Upper lobe of left lung (tissue), 6 donors: ENCODE data around the gene HSPB1. TPM values are rescaled to one million over a fixed set of nuclear protein-coding genes. Genes with fewer than 3 reads are reported as not detected.
A peak's percentile ranks its signal among the peaks of the same experiment; 100 is the strongest.

ENCODE experiments used
- ATAC-seq, 2 donors: fragments of 200-7000 bp; cut with Tn5 transposase; one replicate each; pipeline ENCODE4 v1.9.1; 2022; ENCODE audit warnings: mild to moderate bottlenecking in 2 of 2, moderate library complexity in 2 of 2; ENCODE audit not compliant: low FRiP score in 2 of 2
- DNase-seq, 2 donors: peaks; one replicate each; pipeline ENCODE4 v3.0.0-alpha.2; 2019 to 2020
- H3K27ac ChIP-seq, 4 donors: fragments of 200-600 bp; sonication (generic); one replicate each; pipeline ENCODE4 v1.5.1; 2016 to 2019
- H3K27me3 ChIP-seq, 4 donors: fragments of 200-600 bp; sonication (generic); one replicate each; pipeline ENCODE4 v1.5.1; 2017 to 2019
- H3K36me3 ChIP-seq, 4 donors: fragments of 200-600 bp; sonication (generic); one replicate each; pipeline ENCODE4 v1.5.1; 2016 to 2019
- H3K4me1 ChIP-seq, 4 donors: fragments of 200-600 bp; sonication (generic); one replicate each; pipeline ENCODE4 v1.5.1; 2018 to 2019
- H3K4me3 ChIP-seq, 4 donors: fragments of 200-600 bp; sonication (generic); one replicate each; pipeline ENCODE4 v1.5.1; 2017 to 2019; ENCODE audit warnings: mild to moderate bottlenecking in 2 of 4, moderate library complexity in 1 of 4
- H3K9me3 ChIP-seq, 4 donors: fragments of 200-600 bp; sonication (generic); one replicate each; pipeline ENCODE4 v1.5.1; 2018 to 2019
- EP300 ChIP-seq, 4 donors: sonication (generic); formaldehyde crosslinking; IDR thresholded peaks; one replicate each; pipeline ENCODE4 v1.5.1; 2017; ENCODE audit warnings: antibody characterized with exemption in 4 of 4, control low read depth in 2 of 4
- POLR2A ChIP-seq, 4 donors: fragments of 450-650 bp; IDR thresholded peaks; one replicate each; pipeline ENCODE4 v1.5.1; 2016 to 2017; ENCODE audit warnings: antibody characterized with exemption in 4 of 4, mild to moderate bottlenecking in 2 of 4
- POLR2AphosphoS5 ChIP-seq, 2 donors: sonication (generic); formaldehyde crosslinking; IDR thresholded peaks; one replicate each; pipeline ENCODE4 v1.5.1; 2017; ENCODE audit warnings: antibody characterized with exemption in 2 of 2
- WGBS, 2 donors: methylation state at CpG; one replicate each; pipeline ENCODE4 v1.1.5; 2017 to 2018; 5-methylcytosine and 5-hydroxymethylcytosine counted together
- total RNA-seq, 6 donors: library from RNA; depleted of rRNA in 4 of 6; stranded (reverse); fragments of >200 nt in 4 of 6; gene quantifications; one replicate each; pipeline versions ENCODE4 v1.1.0 to v1.2.1, GENCODE V29; 2016 to 2021
- TF ChIP-seq, protein P1 (sequence below), 6 experiments: fragments of 450-650 bp in 4 of 6; fragments of 200-600 bp in 2 of 6; sonication (generic) in 2 of 6; IDR thresholded peaks; one replicate each; pipeline ENCODE4 v1.5.1; 2016 to 2019; ENCODE audit warnings: antibody characterized with exemption in 6 of 6
- donor health status: DM: no; HTN: no; CAD: no; lungs with moderate emphysema.
- donor health status: DM: no; HTN: yes; CAD: no; lungs with severe emphysema.

HSPB1 gene
- total RNA-seq = 100 to 1,000 TPM; 164 to 703 (median 300) TPM

- 2% methylated on average over 48 of the region's 75 CpGs; no CpG with 5 or more reads in 1 of the 2 donors for WGBS, 2 donors
- Histone ChIP-seq H3K4me3 (peak within 1 kb of the TSS; percentile 52 to 93 (median 90)), H3K36me3 (peaks cover 0 to 4% (median 0%) of the 10 kb centered on the region in 4 donors), H3K27me3 (no peaks in the 10 kb centered on the region), H3K4me1 (peaks cover 28 to 55% (median 35%) of the 10 kb centered on the region in 4 donors), H3K27ac (peak within 1 kb of the TSS; percentile 92 to 98 (median 96)), H3K9me3 (no peaks in the 10 kb centered on the region)
- peak; percentile 95 to 97 for DNase-seq
- ATAC-seq = peak; percentile 91 to 92
- TF ChIP-seq POLR2AphosphoS5 (IDR thresholded peaks at IDR 0.05) (peak; percentile 86 to 97), POLR2A (IDR thresholded peaks at IDR 0.05) (peak in 3 of 4 donors; percentile 94 to 96 (median 96)), EP300 (IDR thresholded peaks at IDR 0.05) (peak in 1 of 4 donors; percentile 73)
- TF ChIP-seq, protein P1, sequence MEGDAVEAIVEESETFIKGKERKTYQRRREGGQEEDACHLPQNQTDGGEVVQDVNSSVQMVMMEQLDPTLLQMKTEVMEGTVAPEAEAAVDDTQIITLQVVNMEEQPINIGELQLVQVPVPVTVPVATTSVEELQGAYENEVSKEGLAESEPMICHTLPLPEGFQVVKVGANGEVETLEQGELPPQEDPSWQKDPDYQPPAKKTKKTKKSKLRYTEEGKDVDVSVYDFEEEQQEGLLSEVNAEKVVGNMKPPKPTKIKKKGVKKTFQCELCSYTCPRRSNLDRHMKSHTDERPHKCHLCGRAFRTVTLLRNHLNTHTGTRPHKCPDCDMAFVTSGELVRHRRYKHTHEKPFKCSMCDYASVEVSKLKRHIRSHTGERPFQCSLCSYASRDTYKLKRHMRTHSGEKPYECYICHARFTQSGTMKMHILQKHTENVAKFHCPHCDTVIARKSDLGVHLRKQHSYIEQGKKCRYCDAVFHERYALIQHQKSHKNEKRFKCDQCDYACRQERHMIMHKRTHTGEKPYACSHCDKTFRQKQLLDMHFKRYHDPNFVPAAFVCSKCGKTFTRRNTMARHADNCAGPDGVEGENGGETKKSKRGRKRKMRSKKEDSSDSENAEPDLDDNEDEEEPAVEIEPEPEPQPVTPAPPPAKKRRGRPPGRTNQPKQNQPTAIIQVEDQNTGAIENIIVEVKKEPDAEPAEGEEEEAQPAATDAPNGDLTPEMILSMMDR (IDR thresholded peaks at IDR 0.05) = peak in 1 of 6 experiments; percentile 5
Measured at GRCh38 chr7:76302347-76303201, at the start of gene HSPB1. Gene HSPB1 (plus strand): TSS chr7:76302673. CDS start chr7:76302713, 40 bp downstream.

DNA sequence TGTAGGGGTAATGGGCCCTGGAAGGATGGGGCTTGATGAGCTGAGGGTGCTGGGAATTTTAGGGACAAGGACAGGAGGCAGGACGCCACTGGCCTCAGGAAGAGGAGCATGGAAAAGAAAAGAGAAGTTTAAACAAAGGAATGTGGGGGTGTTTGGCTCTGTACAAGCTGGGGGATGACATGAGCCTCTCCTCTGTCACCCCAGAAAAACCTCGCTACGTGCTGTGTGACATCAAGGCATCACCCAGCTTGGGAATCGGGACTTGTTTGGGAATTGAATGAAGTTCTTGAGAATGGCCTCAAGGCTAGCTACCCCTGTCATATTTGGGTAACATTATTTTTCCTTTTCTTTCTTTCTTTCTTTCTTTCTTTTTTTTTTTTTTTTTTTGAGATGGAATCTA is 47.7 kb upstream of the HSPB1 start:
- Histone ChIP-seq H3K36me3 (no peaks in the 10 kb centered on the region), H3K4me1 (peaks cover 2 to 3% (median 3%) of the 10 kb centered on the region in 4 donors), H3K9me3 (no peaks in the 10 kb centered on the region), H3K27me3 (peaks cover 0 to 6% (median 2%) of the 10 kb centered on the region in 4 donors), H3K27ac (no peak overlapping the region), H3K4me3 (no peak overlapping the region)
- DNase-seq = no peak
- ATAC-seq = no peak
- TF ChIP-seq, protein P1 (IDR thresholded peaks at IDR 0.05) = no peak
- TF ChIP-seq POLR2A (IDR thresholded peaks at IDR 0.05) = no peak
- TF ChIP-seq EP300 (IDR thresholded peaks at IDR 0.05) = no peak
- TF ChIP-seq POLR2AphosphoS5 (IDR thresholded peaks at IDR 0.05) = no peak
- WGBS, 2 donors = 77 to 78% methylated on average over 4 of the region's 4 CpGs

GRCh38 chr7:76257973-76258372 is 44.5 kb upstream of the HSPB1 start:
- ATAC-seq = no peak
- no peak for DNase-seq
- H3K4me3 ChIP-seq = no peak overlapping the region
- WGBS, 2 donors = 26 to 41% methylated on average over 8 of the region's 8 CpGs
- H3K27me3 ChIP-seq = peaks cover 0 to 14% (median 4%) of the 10 kb centered on the region in 4 donors
- H3K4me1 ChIP-seq = peaks cover 6 to 12% (median 9%) of the 10 kb centered on the region in 4 donors
- TF ChIP-seq POLR2A (IDR thresholded peaks at IDR 0.05) = no peak
- TF ChIP-seq, protein P1 (IDR thresholded peaks at IDR 0.05) = no peak
- no peak for TF ChIP-seq EP300 (IDR thresholded peaks at IDR 0.05)
- TF ChIP-seq POLR2AphosphoS5 (IDR thresholded peaks at IDR 0.05) = no peak
- no peaks in the 10 kb centered on the region for H3K9me3 ChIP-seq
- no peak overlapping the region for H3K27ac ChIP-seq
- no peaks in the 10 kb centered on the region for H3K36me3 ChIP-seq

- H3K27me3 ChIP-seq = peaks cover 0 to 14% (median 4%) of the 10 kb centered on the region in 4 donors
- H3K4me3 ChIP-seq = peak overlapping the region in 3 of 4 donors; percentile 27 to 46 (median 41)
- H3K27ac ChIP-seq = no peak overlapping the region
- peak in 1 of 2 donors; percentile 66 for DNase-seq
- no peak for TF ChIP-seq POLR2A (IDR thresholded peaks at IDR 0.05)
- no peaks in the 10 kb centered on the region for H3K36me3 ChIP-seq
- peak in 1 of 2 donors; percentile 29 for ATAC-seq
- H3K9me3 ChIP-seq = no peaks in the 10 kb centered on the region
- H3K4me1 ChIP-seq = peaks cover 6 to 12% (median 9%) of the 10 kb centered on the region in 4 donors
- 20 to 43% methylated on average over 18 to 40 of the region's 50 CpGs for WGBS, 2 donors
Measured at GRCh38 chr7:76259124-76260093, 43.1 kb upstream of the HSPB1 start.
